Measurements from ENCODE around the gene GARIN5A.

Gene GARIN5A

GRCh38 chr19:50494186-50495019 lies 17.8 kb upstream of the GARIN5A start:
- in situ Hi-C loops (cut with HindIII; ENCODE audit: low sequenced_read_pairs) = no loop called here
- DNase-seq (ENCODE audit: low read depth) = no peak
- no peak overlapping the region for H3K4me3 ChIP-seq (ENCODE audit: low read depth, low read length)
- TF ChIP-seq CTCF (IDR thresholded peaks at IDR 0.05; ENCODE audit: low read depth, low read length, missing control alignments) = no peak

- H3K4me3 ChIP-seq (ENCODE audit: low read depth, low read length) = no peak overlapping the region
- in situ Hi-C loops (cut with HindIII; ENCODE audit: low sequenced_read_pairs) = no loop called here
- DNase-seq (ENCODE audit: low read depth) = no peak
- TF ChIP-seq CTCF (IDR thresholded peaks at IDR 0.05; ENCODE audit: low read depth, low read length, missing control alignments) = no peak
Observed at GRCh38 chr19:50493171-50493570, 16.5 kb upstream of the GARIN5A start.

DNA sequence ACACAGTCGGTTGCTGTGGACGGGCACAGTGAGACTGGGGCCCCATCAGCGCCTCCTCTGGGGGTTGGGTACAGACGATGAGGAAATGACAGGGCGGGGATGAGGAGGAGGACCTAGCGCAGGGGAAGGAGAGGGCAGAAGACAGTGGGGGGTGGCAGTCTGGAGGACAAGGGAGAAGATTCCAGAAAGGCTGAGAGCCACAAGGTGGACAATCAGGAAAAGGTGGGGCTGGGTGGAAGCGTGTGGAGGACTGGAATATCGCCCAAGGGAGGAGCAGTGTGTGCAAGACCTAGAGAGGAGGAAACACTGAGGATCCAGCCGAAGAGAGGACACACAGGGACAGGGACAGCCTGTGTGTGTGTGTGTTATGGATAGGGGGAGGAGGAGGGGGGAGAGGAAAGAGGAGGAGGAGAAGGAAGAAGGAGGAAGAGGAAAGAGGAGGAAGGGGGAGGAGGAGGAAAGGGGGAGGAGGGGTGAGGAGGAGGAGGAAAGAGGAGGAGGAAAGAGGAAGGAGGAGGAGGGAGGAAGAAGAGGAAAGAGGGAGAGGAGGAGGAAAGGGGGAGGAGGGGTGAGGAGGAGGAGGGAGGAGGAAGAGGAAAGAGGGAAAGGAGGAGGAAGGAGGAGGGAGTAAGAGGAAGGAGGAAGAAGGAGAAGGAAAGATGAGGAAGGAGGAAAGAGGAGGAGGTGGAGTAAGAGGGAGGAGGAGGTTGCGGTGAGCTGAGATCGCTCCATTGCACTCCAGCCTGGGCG lies 15.8 kb upstream of the GARIN5A start:
- no peak for DNase-seq (ENCODE audit: low read depth)

GRCh38 chr19:50490991-50491472 lies 14.4 kb upstream of the GARIN5A start:
- no peak overlapping the region for H3K4me3 ChIP-seq (ENCODE audit: low read depth, low read length)
- DNase-seq (ENCODE audit: low read depth) = no peak
- no peak for TF ChIP-seq CTCF (IDR thresholded peaks at IDR 0.05; ENCODE audit: low read depth, low read length, missing control alignments)
- in situ Hi-C loops (cut with HindIII; ENCODE audit: low sequenced_read_pairs) = no loop called here

More for the DNA sequence above, 15.8 kb upstream of the GARIN5A start:
- in situ Hi-C loops (cut with HindIII; ENCODE audit: low sequenced_read_pairs) = no loop called here
- H3K4me3 ChIP-seq (ENCODE audit: low read depth, low read length) = no peak overlapping the region
- no peak for TF ChIP-seq CTCF (IDR thresholded peaks at IDR 0.05; ENCODE audit: low read depth, low read length, missing control alignments)

DNA sequence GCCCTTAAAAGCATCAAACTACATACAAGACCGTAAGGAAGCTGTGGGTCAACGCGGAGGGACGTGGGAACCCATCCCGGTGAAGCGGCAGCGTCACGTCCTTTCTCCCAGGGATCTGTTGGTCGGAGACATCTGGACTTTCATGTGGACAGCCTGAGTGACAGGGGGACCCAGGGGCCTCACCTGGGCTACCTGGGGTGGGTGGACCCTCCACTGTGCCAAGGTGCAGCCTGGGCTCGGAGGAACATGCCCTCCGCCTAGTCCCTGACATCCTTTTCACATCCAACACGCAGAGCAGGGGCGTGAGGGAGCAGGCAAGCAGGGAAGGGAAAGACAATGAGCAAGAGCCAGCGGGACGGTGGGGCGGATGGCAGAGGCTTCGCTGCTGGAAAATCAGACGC lies 13.8 kb upstream of the GARIN5A start:
- in situ Hi-C loops (cut with HindIII; ENCODE audit: low sequenced_read_pairs) = no loop called here

More for the DNA sequence above, 13.8 kb upstream of the GARIN5A start:
- DNase-seq (ENCODE audit: low read depth) = no peak
- TF ChIP-seq CTCF (IDR thresholded peaks at IDR 0.05; ENCODE audit: low read depth, low read length, missing control alignments) = no peak
- H3K4me3 ChIP-seq (ENCODE audit: low read depth, low read length) = no peak overlapping the region
